HCT116 (cell line): Measurements from ENCODE around the gene GZF1. TPM values are rescaled to one million over a fixed set of nuclear protein-coding genes. Genes with fewer than 3 reads are reported as not detected.

Source experiments
- ATAC-seq: fragments of 200-7000 bp; cut with Tn5 transposase; 2 replicates; pipeline ENCODE4 v1.9.1; 2020; ENCODE audit warnings: mild to moderate bottlenecking, moderate library complexity
- BruUV-seq: library from RNA; stranded (reverse); fragments of 400-500 nt; replicated peaks from 2 replicates; lab custom pipeline; 2021; lab: Mats Ljungman, UMichigan
- CTCF ChIA-PET: fragments of 300-600 bp; sonication (Branson Sonifier 250); formaldehyde crosslinking; loops from one replicate; lab custom pipeline; 2021; ENCODE audit warnings: antibody characterized with exemption; lab: Charles Lee
- POLR2A ChIA-PET: fragments of 300-600, 350-600 bp; sonication (Branson Sonifier 250); formaldehyde crosslinking; loops from one replicate; lab custom pipeline; 2021; ENCODE audit warnings: antibody characterized with exemption; lab: Charles Lee
- RAD21 ChIA-PET, 2 experiments: fragments of 300-600 bp; sonication (Branson Sonifier 250); formaldehyde crosslinking; loops; one replicate each; lab custom pipeline; 2023; ENCODE audit warnings: low total read pairs in 2 of 2; ENCODE audit not compliant: uncharacterized antibody in 2 of 2, unreplicated experiment in 2 of 2, low non-redundant PET in 1 of 2; lab: Charles Lee
- DNase-seq: peaks from one replicate; pipeline ENCODE4 v3.0.0-alpha.2; 2010; ENCODE audit warnings: low read depth, low spot score
- H2AFZ ChIP-seq: fragments of 200-600 bp; shearing (Covaris generic), sonication (generic); 2 replicates; pipeline ENCODE4 v1.6.1; 2017; ENCODE audit warnings: low read depth, mixed run types, mixed read lengths, antibody characterized with exemption, low read length; ENCODE audit not compliant: poor library complexity, severe bottlenecking
- H3K27ac ChIP-seq: 2 replicates; pipeline ENCODE4 v1.5.1; 2012; ENCODE audit warnings: low read depth, low read length
- H3K27me3 ChIP-seq: fragments of 200-600 bp; sonication (generic); 2 replicates; pipeline ENCODE4 v1.6.1; 2016; ENCODE audit warnings: mixed run types, low read length, mixed read lengths; ENCODE audit not compliant: insufficient read depth
- H3K36me3 ChIP-seq, 2 experiments: fragments of 200-500 bp in 1 of 2; fragments of 200-600 bp in 1 of 2; sonication (Bioruptor generic) in 1 of 2; sonication (generic) in 1 of 2; 2 replicates each; pipeline versions ENCODE4 v1.5.1 to v1.6.1; 2014 to 2016; ENCODE audit warnings: low read length in 2 of 2, inconsistent platforms in 1 of 2, mixed read lengths in 1 of 2, mixed run types in 1 of 2; ENCODE audit not compliant: insufficient read depth in 2 of 2, control insufficient read depth in 1 of 2
- H3K4me1 ChIP-seq, 2 experiments: fragments of 200-600 bp in 1 of 2; sonication (generic) in 1 of 2; 2 replicates each; pipeline versions ENCODE4 v1.5.1 to v1.6.1; 2012 to 2017; ENCODE audit warnings: low read length in 2 of 2, inconsistent platforms in 1 of 2, mild to moderate bottlenecking in 1 of 2, mixed read lengths in 1 of 2, mixed run types in 1 of 2, moderate library complexity in 1 of 2; ENCODE audit not compliant: insufficient read depth in 2 of 2, control insufficient read depth in 1 of 2
- H3K4me2 ChIP-seq: fragments of 200-600 bp; sonication (generic); 2 replicates; pipeline ENCODE4 v1.6.1; 2017; ENCODE audit warnings: mixed run types, low read length, mixed read lengths
- H3K4me3 ChIP-seq, 2 experiments: fragments of 200-600 bp in 1 of 2; sonication (generic) in 1 of 2; replicated peaks in 1 of 2; 2 replicates each; pipeline ENCODE4 v1.5.1; 2011 to 2016; ENCODE audit warnings: low read length in 2 of 2, control low read depth in 1 of 2, low read depth in 1 of 2, mild to moderate bottlenecking in 1 of 2, mixed read lengths in 1 of 2, mixed run types in 1 of 2
- H3K79me2 ChIP-seq: fragments of 200-600 bp; sonication (generic); 2 replicates; pipeline ENCODE4 v1.6.1; 2017; ENCODE audit warnings: mild to moderate bottlenecking, mixed run types, low read length, moderate library complexity, mixed read lengths; ENCODE audit not compliant: insufficient read depth
- H3K9ac ChIP-seq: fragments of 200-600 bp; sonication (generic); 2 replicates; pipeline ENCODE4 v1.6.1; 2016; ENCODE audit warnings: low read length, mixed read lengths
- H3K9me2 ChIP-seq: fragments of 200-600 bp; sonication (generic), shearing (Covaris generic); 2 replicates; pipeline ENCODE4 v1.6.1; 2017; ENCODE audit warnings: mixed run types, mild to moderate bottlenecking, moderate library complexity; ENCODE audit not compliant: insufficient read depth
- H3K9me3 ChIP-seq, 2 experiments: fragments of 200-500 bp in 1 of 2; fragments of 200-600 bp in 1 of 2; sonication (Bioruptor generic) in 1 of 2; sonication (generic) in 1 of 2; 2 replicates each; pipeline ENCODE4 v1.6.1; 2014 to 2017; ENCODE audit warnings: low read length in 2 of 2, mixed read lengths in 2 of 2, inconsistent platforms in 1 of 2, low read depth in 1 of 2, mild to moderate bottlenecking in 1 of 2, mixed run types in 1 of 2, moderate library complexity in 1 of 2; ENCODE audit not compliant: control insufficient read depth in 1 of 2, insufficient read depth in 1 of 2
- H4K20me1 ChIP-seq: fragments of 200-600 bp; sonication (generic), shearing (Covaris generic); 2 replicates; pipeline ENCODE4 v1.6.1; 2017; ENCODE audit warnings: mixed run types, mild to moderate bottlenecking, moderate library complexity; ENCODE audit not compliant: insufficient read depth
- CBX3 ChIP-seq: IDR thresholded peaks from 2 replicates; pipeline ENCODE4 v1.6.1; 2012; ENCODE audit warnings: low read depth
- CEBPB ChIP-seq: IDR thresholded peaks from 2 replicates; pipeline ENCODE4 v1.6.1; 2012; ENCODE audit warnings: low read depth
- CTCF ChIP-seq, 3 experiments: fragments of 200-600 bp in 1 of 3; sonication (generic) in 1 of 3; IDR thresholded peaks in 2 of 3; conservative IDR thresholded peaks in 1 of 3; 2 replicates each; pipeline ENCODE4 v1.5.1; 2012 to 2017; ENCODE audit warnings: low read depth in 2 of 3, low read length in 2 of 3, antibody characterized with exemption in 1 of 3, borderline replicate concordance in 1 of 3, control low read depth in 1 of 3, mild to moderate bottlenecking in 1 of 3, mixed read lengths in 1 of 3, mixed run types in 1 of 3, moderate library complexity in 1 of 3; ENCODE audit not compliant: insufficient read depth in 1 of 3
- EGR1 ChIP-seq: IDR thresholded peaks from 2 replicates; pipeline ENCODE4 v1.6.1; 2012; ENCODE audit warnings: low read depth
- EZH2 ChIP-seq: fragments of 200-600 bp; sonication (generic); IDR thresholded peaks from 2 replicates; pipeline ENCODE4 v1.6.1; 2017; ENCODE audit warnings: antibody characterized with exemption, mixed run types
- FOSL1 ChIP-seq: IDR thresholded peaks from 2 replicates; pipeline ENCODE4 v1.6.1; 2012; ENCODE audit warnings: low read depth
- POLR2AphosphoS5 ChIP-seq: IDR thresholded peaks from 2 replicates; pipeline ENCODE4 v1.6.1; 2011; ENCODE audit warnings: mild to moderate bottlenecking, low read depth, low read length, moderate library complexity
- RAD21 ChIP-seq: IDR thresholded peaks from 2 replicates; pipeline ENCODE4 v1.6.1; 2012; ENCODE audit warnings: low read depth, mild to moderate bottlenecking
- REST ChIP-seq: IDR thresholded peaks from 2 replicates; pipeline ENCODE4 v1.6.1; 2012; ENCODE audit warnings: low read depth
- SP1 ChIP-seq: IDR thresholded peaks from 2 replicates; pipeline ENCODE4 v1.6.1; 2012; ENCODE audit warnings: low read depth
- SRF ChIP-seq: IDR thresholded peaks from 2 replicates; pipeline ENCODE4 v1.6.1; 2012; ENCODE audit warnings: low read depth
- ZNF274 ChIP-seq: fragments of 200-500 bp; sonication (Bioruptor generic); IDR thresholded peaks from 2 replicates; pipeline ENCODE4 v1.6.1; 2014; ENCODE audit warnings: mild to moderate bottlenecking, low read depth, low read length, inconsistent platforms
- intact Hi-C: fragments of 100-400 bp; cut with micrococcal nuclease; formaldehyde crosslinking; loops from 2 replicates; pipeline ENCODE4 v1.10.0; 2022
- total RNA-seq: library from RNA; stranded (reverse); gene quantifications from one replicate; pipeline ENCODE4 v1.2.1, GENCODE V29; 2021; ENCODE audit not compliant: unreplicated experiment
- TF ChIP-seq, protein P1 (sequence below): IDR thresholded peaks from 2 replicates; pipeline ENCODE4 v1.6.1; 2012

The GZF1 gene
- total RNA-seq, 1 experiment from 2014 or later, result 10.4 TPM

DNA sequence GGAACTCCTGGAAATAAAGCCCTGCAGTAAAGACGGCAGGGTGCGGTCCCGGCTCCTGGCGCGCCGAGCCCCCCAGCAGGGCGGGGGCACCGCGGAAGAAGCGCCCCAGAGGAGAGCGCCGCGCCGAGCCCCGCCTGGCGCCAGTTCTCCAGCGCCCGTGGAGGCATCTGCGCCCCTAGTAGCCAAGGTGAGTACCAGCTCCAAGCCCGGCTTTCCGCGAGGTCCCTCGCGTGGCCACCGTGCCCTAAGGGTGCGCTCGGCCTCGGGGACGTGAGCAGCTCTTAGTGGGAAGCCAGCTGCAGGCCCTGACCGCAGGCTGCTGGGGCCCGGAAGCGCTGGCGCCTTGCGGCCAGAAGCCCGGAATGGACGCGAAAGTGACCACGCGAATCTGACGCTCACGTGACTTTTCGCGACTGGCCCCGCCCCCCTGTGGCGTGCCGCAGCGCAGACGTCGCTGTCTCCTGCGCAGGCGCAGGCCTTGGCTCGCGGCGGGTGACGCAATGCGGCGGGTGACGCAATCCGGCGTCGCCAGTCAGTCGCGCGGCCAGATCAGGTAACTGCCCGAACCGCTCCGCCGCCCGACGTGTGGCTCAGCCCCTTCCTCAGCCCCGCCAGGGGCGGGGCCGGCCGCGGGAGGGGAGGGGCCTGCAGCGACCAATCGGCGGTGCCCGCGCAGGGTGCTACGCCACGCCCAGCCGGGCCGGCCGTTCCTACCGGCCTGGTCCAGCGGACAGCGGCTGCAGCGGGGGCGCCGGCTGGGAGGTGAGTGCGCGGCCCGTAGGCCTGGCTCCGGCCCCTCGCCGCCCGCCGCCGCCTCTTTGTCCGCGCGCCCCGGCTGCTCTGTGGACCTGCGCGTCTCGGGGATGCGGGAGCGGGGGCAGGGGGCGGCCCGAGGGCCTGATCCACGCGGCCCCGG lies at the start of gene GZF1 (continued):
- TF ChIP-seq SRF (peak; percentile 87), FOSL1 (no peak), ZNF274 (no peak), CTCF (IDR thresholded peaks at IDR 0.05 in 2 of 3, conservative IDR thresholded peaks at IDR 0.05 in 1 of 3; ENCODE audit: borderline replicate concordance in 1 of 3, insufficient read depth in 1 of 3, low read depth in 2 of 3, low read length in 2 of 3) (no peak)

GRCh38 chr20:23313271-23313670 lies 48.7 kb upstream of the GZF1 start:
- DNase-seq (no peak), ATAC-seq (no peak)
- intact Hi-C loops, result no loop called here
- no peak overlapping the region for H3K4me3 ChIP-seq
- no peaks in the 10 kb centered on the region for H3K9me3 ChIP-seq
- H4K20me1 ChIP-seq, result no peaks in the 10 kb centered on the region
- H3K79me2 ChIP-seq, result no peaks in the 10 kb centered on the region
- no peak overlapping the region for H2AFZ ChIP-seq
- H3K36me3 ChIP-seq, result no peaks in the 10 kb centered on the region
- CTCF ChIA-PET, result no interaction called here
- POLR2A ChIA-PET, result no interaction called here
- no TSS peak for BruUV-seq
- no peak overlapping the region for H3K9ac ChIP-seq
- TF ChIP-seq CTCF (IDR thresholded peaks at IDR 0.05 in 2 of 3, conservative IDR thresholded peaks at IDR 0.05 in 1 of 3; ENCODE audit: borderline replicate concordance in 1 of 3, insufficient read depth in 1 of 3, low read depth in 2 of 3, low read length in 2 of 3) (no peak), CEBPB (no peak), EGR1 (no peak), ZNF274 (no peak), POLR2AphosphoS5 (no peak), RAD21 (no peak), CBX3 (no peak), REST (no peak), EZH2 (no peak), SP1 (no peak)
- TF ChIP-seq, protein P1, sequence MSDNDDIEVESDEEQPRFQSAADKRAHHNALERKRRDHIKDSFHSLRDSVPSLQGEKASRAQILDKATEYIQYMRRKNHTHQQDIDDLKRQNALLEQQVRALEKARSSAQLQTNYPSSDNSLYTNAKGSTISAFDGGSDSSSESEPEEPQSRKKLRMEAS, result no peak
- TF ChIP-seq, all 23 proteins: peak for 0
- peaks cover 43% of the 10 kb centered on the region for H3K27me3 ChIP-seq
- H3K4me1 ChIP-seq, result no peaks in the 10 kb centered on the region
- no peak overlapping the region for H3K4me2 ChIP-seq
- H3K9me2 ChIP-seq, result no peaks in the 10 kb centered on the region
- RAD21 ChIA-PET, result no interaction called here
- no peak overlapping the region for H3K27ac ChIP-seq
